Adipose tissue (tissue), 3 donors: Measurements from ENCODE around the gene APBB2. TPM values are rescaled to one million over a fixed set of nuclear protein-coding genes. Genes with fewer than 3 reads are reported as not detected.
"Not testable (repeated sequence)": the region's sequence is repeated elsewhere in the genome, so short reads cannot be mapped to it uniquely, and the experiment has no call there.

Source experiments
- H3K27ac ChIP-seq: one replicate; pipeline ENCODE4 v1.5.1; 2013; ENCODE audit warnings: low read depth, low read length
- WGBS, 3 donors: extraction: QIAGEN DNeasy Blood & Tissue Kit; methylation state at CpG; one replicate each; pipeline ENCODE4 v1.1.7; 2013; 5-methylcytosine and 5-hydroxymethylcytosine counted together
- polyA plus RNA-seq, 3 donors: library from polyadenylated mRNA; stranded (reverse); fragments of 200-250 nt; gene quantifications; one replicate each; pipeline ENCODE4 v1.2.3, GENCODE V29; 2013
- donor health status: healthy with polysubstance abuse.
- donor health status: Bipolar disorder and iron deficiency.
- donor health status: healthy.

The APBB2 gene
- polyA plus RNA-seq, 3 donors: 6.1 to 36.6 (median 27.3) TPM

DNA sequence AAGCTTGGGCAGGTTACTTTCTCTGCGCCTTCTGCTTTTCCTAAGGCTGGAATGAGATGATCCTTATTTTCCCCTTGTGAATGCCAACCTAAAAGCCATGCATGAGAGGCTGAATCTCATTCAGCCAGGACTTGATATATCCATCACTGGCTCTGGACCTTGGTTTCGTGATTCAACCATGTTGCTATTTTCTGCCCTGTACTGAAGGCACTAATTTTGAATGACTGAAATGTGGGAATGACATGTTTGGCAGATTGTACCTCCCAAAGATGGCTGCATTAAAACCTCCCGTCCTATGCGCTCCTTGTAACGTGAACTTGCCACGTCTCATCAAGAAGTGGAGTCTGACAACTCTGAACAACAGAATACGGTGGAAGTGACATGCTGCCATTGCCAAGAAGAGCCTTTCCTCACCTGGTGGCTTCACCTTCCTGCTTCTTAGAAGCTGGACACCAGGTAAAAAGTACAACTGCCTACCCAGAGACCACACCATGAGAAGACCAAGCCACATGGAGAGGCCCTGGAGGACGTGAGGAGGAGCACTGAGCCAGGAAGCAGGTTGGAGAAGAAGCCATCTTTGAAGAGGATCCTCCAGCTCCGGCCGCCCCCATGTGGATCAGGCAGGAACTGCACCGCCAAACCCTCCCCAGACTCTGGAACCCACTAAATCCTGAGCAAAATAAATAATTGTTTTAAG, 290.1 kb downstream of the APBB2 start:
- WGBS, 3 donors: 67 to 80% (median 69%) methylated on average over 11 of the region's 11 CpGs
- H3K27ac ChIP-seq: no peak overlapping the region

GRCh38 chr4:40923316-40924095, 290.8 kb downstream of the APBB2 start:
- WGBS, 3 donors: 36 to 71% (median 66%) methylated on average over 19 of the region's 19 CpGs
- H3K27ac ChIP-seq: no peak overlapping the region

- WGBS, 3 donors: 90 to 92% (median 91%) methylated on average over 6 of the region's 6 CpGs
- H3K27ac ChIP-seq: not testable (repeated sequence)
These were observed 294.4 kb downstream of the APBB2 start for GRCh38 chr4:40919976-40920375.

GRCh38 chr4:40918330-40918729, 296.0 kb downstream of the APBB2 start:
- WGBS, 3 donors: 9 to 45% (median 12%) methylated on average over 4 of the region's 4 CpGs
- H3K27ac ChIP-seq: no peak overlapping the region

DNA sequence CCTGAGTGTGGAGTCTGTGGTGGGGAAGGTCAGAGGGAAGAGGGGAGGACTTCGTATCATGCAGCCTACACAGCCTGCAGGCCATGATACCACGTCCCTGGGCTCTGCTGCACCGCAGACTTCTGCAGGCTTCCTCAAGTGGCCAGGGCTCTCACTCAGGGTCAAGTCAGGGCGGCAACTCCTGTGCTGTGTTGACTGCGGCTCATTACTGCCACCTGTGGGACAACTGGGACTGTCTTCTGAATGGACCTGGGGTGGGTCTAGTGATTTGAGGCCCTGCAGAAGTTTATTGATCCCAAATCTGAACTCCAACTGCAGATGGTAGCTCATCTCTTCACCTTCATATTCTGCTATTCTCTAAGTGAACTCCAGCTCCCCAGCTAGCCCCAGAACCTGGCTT, 297.5 kb downstream of the APBB2 start:
- WGBS, 3 donors: 48 to 78% (median 73%) methylated on average over 5 of the region's 5 CpGs
- H3K27ac ChIP-seq: no peak overlapping the region

- H3K27ac ChIP-seq: no peak overlapping the region
- WGBS, 3 donors: 53 to 85% (median 61%) methylated on average over 2 of the region's 2 CpGs
These were observed 298.2 kb downstream of the APBB2 start for GRCh38 chr4:40916218-40916555.

DNA sequence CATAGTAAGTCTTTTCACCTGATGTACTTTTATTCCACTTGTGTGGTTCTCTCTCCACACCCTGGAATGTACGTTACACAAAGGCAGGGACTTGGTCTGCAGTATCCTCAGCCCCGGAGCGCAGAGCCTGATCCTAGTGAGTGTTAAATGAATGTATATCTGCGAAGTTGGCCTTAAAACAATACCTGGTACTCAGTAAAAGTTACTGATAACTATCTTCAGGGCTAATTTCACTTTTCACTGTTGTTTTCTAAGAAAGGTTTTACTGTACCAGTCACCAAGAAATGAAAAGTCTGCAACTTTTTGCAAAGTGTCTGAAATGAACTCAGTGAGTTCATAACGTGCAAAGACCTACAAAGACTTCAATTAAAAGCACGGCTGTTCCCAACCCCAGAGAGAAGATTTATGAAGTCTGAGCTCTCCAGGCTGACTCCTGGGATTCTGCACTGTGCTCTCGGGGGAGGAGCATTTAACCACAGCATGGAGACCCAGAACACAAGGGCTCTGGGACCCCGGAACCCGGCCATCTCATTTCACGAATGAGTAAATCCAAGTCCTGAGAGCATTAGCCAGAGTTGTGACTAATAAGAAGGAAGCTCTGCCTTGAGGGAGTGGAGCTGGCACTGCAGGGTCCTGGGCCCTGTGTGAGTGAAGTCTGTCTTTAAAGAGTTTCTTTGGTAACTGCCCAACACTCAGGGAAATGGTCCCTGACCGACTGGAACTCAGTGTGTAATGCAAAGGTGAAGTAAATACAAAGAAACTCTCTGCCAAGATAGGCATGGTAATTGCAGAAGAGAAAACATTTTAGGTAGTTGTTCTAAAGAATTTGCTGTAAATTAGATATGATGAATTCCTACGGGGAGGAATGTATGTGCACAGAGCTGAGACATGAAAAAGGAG, 298.8 kb downstream of the APBB2 start:
- H3K27ac ChIP-seq: no peak overlapping the region
- 82 to 85% (median 82%) methylated on average over 12 of the region's 12 CpGs for WGBS, 3 donors

GRCh38 chr4:40912460-40913184, 301.7 kb downstream of the APBB2 start:
- no peak overlapping the region for H3K27ac ChIP-seq

DNA sequence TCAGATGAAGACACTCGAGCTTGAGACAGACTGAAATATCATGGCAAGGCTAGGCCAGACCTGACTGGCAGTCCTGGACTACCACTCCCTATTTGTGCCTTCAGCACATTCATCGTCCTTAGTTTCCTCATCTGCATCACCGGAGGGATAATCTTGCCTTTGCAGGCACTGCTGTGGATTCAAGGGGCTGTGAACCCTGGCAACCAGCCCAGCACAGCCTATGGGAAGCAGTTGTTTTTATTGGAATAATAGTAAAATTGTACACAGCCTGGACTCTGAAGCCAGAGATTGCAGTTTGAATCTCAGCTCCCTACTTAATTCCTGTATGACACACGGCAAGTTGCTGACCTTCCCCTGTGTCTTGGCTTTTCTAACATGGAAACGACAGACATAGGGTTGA, 303.6 kb downstream of the APBB2 start:
- 81 to 91% (median 82%) methylated on average over 5 of the region's 5 CpGs for WGBS, 3 donors
- H3K27ac ChIP-seq: no peak overlapping the region

More at GRCh38 chr4:40912460-40913184, 301.7 kb downstream of the APBB2 start:
- 89 to 93% (median 90%) methylated on average over 15 of the region's 15 CpGs for whole genome bisulfite sequencing, 3 donors

DNA sequence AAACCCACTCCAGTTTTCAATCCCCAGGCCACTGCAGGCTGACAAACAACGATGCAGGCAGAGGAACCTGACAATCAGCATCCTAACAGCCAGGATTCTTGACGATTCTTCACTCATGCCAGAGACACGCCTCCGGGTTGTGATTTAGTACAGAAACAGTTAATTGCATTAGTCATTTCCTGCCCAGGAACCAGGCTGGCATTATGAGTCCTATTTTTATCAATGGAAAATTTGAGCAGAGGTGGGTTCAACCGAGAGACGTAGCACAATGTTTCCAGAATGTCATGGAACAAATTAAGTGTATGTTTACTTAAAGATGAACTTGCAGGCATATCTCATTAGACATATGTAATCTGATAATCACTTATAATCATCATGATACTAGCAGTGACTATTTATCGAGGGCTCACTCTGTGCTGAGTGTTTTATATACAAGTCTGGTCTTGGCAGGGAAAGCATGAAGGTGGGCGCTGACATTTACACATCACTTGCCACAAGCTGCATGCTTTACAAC, 304.9 kb downstream of the APBB2 start:
- 42 to 60% (median 52%) methylated on average over 8 of the region's 8 CpGs for WGBS, 3 donors

GRCh38 chr4:40908702-40909362, 305.5 kb downstream of the APBB2 start:
- no peak overlapping the region for H3K27ac ChIP-seq
- 39 to 50% (median 43%) methylated on average over 12 of the region's 12 CpGs for WGBS, 3 donors

More for the DNA sequence above, 304.9 kb downstream of the APBB2 start:
- no peak overlapping the region for H3K27ac ChIP-seq

GRCh38 chr4:40908297-40908696, 306.0 kb downstream of the APBB2 start:
- 76 to 86% (median 81%) methylated on average over 12 of the region's 12 CpGs for WGBS, 3 donors
- no peak overlapping the region for H3K27ac ChIP-seq

DNA sequence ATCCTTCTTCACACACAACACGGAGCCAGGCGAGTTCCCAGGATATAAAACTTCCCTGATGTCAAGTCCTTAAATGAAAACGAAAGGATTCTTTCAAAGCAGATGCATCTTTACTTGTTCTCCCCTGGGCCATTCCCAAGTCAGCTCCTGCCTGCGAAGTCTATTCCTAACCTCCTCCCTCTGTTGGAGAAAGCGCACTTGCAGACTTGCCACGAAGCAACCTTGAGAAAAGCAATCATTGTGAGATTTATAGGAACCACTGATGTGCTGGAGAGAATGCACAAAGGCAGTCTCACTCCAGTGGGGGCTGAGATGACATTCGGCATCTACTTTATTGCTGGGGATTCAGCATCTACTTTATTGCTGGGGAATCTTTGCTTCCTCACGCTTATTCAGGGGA, 308.9 kb downstream of the APBB2 start:
- 83 to 92% (median 88%) methylated on average over 8 of the region's 8 CpGs for WGBS, 3 donors

GRCh38 chr4:40900531-40900930, 313.8 kb downstream of the APBB2 start:
- 93 to 96% (median 94%) methylated on average over 4 of the region's 4 CpGs for WGBS, 3 donors

More for the DNA sequence above, 308.9 kb downstream of the APBB2 start:
- H3K27ac ChIP-seq: no peak overlapping the region

DNA sequence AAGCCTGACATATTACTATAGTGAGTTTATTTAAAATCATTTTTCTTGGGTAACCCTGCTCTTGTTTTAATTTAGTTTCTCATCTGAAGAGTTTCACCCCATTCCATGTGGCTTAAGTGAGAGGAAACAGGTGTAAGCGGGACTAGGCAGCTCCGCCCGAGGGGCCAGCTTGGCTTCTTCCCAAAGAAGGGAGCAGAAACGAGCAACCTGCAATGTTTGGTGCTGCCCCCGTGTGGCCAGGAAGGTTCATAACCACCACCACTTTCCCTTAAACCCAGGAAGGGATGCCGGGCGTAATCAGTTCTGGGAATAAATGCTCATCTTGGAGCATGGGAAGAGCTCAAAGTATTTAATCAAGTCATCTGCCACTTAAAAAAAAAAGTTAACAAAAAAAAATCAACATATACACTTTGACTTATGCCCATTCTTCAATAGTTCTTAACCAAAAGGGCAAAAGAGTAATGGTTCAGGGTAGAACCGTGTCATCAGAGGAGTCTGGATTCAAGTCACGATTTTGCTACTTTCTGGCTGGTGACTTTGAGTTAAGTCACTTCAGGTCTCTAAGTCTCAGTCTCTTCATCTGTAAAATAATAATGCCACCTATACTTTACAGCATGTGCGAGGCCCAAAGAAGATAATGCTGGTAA, 316.7 kb downstream of the APBB2 start:
- no peak overlapping the region for H3K27ac ChIP-seq
- 35 to 42% (median 39%) methylated on average over 10 of the region's 10 CpGs for WGBS, 3 donors

More at GRCh38 chr4:40900531-40900930, 313.8 kb downstream of the APBB2 start:
- not testable (repeated sequence) for H3K27ac ChIP-seq

DNA sequence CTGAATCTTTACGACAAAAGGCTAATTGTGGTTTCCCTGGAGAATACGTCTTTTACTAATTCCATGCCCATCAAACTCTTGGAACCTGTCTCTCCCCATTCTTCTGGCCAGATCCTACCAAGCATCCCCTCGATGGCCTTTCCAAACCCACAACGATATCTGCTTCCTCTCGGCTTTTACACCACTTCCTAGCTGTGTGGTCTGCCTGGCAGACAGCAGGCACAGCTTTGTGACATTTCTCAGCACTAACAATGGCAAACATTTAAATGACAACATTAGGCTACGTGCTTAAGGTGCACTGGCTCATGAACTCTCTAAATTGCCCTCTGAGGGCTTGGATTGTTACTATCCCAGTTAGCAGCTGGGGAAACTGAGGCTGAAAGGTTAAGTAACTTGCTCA, 323.6 kb downstream of the APBB2 start:
- 57 to 89% (median 62%) methylated on average over 6 of the region's 6 CpGs for WGBS, 3 donors
- no peak overlapping the region for H3K27ac ChIP-seq

DNA sequence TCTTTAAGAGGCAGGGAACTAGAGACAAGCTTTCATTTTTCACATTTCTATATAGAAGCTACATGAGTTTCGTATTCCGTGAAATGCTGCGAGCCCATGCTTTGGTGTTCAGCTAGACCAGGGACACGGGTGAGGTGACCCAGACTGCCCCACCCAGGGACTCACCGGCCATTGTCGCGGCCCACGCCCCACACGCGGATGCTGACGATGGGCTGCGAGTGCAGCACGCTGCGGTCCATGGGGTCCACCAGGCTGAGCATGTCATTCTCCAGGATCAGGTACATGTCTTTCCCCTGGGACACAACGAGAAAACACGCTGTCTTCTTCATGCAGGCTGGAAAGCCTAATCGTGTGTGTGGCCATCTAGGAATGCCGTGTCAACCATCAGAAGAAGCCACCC, 324.1 kb downstream of the APBB2 start:
- 94 to 96% (median 96%) methylated on average over 18 of the region's 18 CpGs for WGBS, 3 donors
- H3K27ac ChIP-seq: no peak overlapping the region
